Uterus (tissue), 2 donors: ENCODE measurements around the gene AGFG2.

ENCODE experiments used
- CTCF ChIP-seq, 4 experiments: fragments of 200-600 bp in 2 of 4; fragments of 450-650 bp in 2 of 4; sonication (generic) in 2 of 4; IDR thresholded peaks; one replicate each; pipeline ENCODE4 v1.5.1; 2016 to 2019; ENCODE audit warnings: antibody characterized with exemption in 4 of 4, mild to moderate bottlenecking in 2 of 4, moderate library complexity in 1 of 4
- POLR2A ChIP-seq, 2 donors: fragments of 450-650 bp; IDR thresholded peaks; one replicate each; pipeline ENCODE4 v1.6.1; 2016; ENCODE audit warnings: antibody characterized with exemption in 2 of 2, mild to moderate bottlenecking in 1 of 2, moderate library complexity in 1 of 2

- TF ChIP-seq CTCF (IDR thresholded peaks at IDR 0.05) (no peak), POLR2A (IDR thresholded peaks at IDR 0.05) (no peak)
Observed at GRCh38 chr7:100590077-100590737, 51.2 kb downstream of the AGFG2 start.
